HG03520 (cell line): ENCODE data around the gene ATP11A.
A peak's percentile ranks its signal among the peaks of the same experiment; 100 is the strongest.
"Not testable (repeated sequence)": the region's sequence is repeated elsewhere in the genome, so short reads cannot be mapped to it uniquely, and the experiment has no call there.

Source experiments
- ATAC-seq: cut with Tn5 transposase; IDR thresholded peaks from one replicate; pipeline ENCODE4 v1.9.1; 2021; ENCODE audit warnings: mild to moderate bottlenecking, moderate library complexity; ENCODE audit not compliant: unreplicated experiment

Gene ATP11A

DNA sequence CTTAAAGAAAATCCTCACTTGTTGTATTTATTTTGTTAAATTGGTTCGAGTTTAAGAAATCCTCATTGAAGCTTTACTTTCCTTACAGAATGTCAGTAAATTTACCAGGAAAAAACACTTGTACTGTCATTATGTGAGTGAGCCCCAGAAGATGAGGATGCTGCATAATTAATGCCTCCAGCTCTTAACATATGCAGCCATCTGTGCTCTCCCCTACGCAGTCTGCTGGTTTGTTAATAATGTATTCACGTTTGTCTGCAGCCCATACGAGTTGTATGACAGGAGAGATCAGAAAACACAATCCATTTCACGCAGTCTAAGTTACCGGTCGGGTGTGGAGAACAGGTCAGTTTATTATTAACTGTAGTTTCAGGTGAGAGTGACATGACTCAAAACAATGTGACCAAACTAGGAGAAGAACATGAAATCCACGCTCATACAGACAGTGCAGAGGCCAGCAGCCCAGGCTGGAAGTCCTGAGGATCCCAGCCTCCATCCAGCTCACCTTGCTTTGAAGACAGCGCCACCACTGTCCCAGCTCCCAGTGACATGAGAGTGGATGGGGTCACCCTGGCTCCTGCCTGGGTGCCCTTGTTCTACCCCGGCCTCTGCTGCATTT, 19.8 kb upstream of the ATP11A start:
- peak; percentile 75 for ATAC-seq

DNA sequence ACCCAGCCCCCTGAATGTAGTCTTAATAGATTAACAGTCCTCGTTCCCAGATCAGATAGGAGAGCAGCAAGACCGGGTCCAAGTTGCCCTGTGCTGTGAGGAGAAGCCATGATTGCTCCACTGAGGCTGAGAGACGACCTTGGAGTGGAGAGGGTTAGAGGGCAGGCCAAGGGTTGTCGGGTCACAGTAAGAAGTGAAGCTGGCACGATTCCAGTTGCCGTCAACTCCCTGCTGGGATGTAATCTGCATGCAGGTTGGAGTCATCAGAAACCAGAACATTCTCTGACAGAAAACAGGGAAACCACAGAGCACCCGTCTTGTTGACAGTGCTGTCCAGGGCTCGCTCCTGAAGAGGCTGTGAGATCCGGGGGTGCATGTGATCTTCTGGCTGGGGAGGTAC, 19.0 kb upstream of the ATP11A start:
- no peak for ATAC-seq

DNA sequence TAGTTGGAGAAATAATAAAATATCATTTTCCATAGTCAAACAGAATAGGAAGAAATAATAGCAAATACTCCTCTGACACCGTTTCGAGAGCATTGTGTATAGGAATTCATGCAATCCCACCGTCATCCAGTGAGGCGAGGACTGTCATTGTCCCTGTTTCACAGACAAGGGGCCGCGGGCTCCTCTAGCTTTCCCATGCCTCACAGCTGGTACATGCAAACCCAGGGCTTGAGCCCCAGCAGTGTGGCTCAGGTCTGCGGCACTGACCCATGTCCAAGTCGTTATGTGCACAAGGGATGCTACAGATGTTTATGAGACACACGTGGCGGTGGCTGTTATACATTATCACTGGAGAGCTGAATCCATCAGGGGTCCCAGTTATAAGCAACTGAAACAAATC, 18.5 kb upstream of the ATP11A start:
- no peak for ATAC-seq

DNA sequence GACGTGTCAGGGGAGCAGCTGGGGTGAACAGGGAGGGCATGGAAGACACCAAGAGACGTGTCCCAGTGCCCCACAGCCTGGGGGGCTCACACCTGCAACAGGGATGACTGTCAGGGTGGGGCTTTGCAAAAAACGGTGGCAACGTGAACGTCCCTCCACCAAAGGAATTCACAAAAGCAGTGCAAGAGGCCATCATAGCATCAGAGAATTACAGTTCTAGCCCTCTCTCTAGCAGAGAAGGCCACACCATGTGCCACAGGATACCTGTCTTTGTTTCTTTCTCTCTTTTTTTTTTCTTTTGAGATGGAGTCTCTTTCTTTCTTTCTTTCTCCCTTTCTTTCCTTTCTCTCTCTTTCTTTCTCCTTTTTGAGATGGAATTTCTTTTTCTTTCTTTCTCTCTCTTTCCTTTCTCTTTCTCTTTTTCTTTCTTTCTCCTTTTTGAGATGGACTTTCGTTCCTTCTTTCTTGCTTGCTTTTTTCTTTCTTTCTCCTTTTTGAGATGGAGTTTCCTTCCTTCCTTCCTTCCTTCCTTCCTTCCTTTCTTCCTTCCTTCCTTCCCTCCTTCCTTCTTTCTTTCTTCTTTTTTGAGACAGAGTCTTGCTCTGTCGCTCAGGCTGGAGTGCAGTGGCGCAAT, 17.1 kb upstream of the ATP11A start:
- ATAC-seq, result no peak

DNA sequence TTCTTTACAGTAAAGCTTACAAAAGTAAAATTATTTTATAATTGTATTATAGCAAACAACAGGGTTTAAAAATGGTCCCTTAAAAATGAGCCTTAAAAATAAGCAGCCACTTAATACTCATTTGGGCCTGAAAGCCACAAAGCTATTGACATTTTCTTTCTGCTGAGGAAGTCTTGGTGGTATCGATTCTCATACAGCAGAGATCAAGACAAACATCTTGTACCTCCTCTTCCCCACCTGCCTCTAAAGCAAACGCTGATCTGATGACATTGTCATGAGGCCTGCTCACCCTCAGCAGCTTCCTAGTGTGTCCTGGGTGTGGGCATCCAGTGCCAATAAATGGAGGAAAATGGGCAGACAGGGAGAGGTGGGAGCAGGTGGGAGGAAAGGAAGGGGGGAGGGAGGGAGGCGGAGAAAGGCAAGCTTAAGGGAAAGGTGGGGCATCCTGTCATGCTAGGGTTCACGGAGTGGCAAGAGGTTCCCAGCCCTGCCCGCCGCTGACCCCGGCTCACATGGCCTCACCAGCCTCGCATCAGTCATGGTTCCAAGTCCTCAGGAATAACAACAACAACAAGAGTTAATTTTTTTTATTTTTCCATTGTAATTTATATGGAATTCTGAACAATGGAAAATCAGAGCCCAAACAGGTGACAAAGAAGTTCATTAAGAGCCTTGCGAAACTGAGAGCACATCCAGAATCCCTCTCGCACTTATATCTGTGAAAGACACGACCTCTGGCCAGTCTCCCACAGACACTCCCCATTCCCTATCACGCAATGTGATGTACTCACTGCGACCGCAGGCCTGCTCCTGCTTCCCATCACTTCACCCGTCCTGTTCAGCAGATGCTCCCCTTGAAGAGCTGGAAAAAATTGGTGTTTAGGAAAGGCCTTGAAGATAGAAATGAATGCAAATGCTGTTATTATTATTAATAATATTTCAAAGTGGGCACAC, 15.1 kb upstream of the ATP11A start:
- peak; percentile 46 for ATAC-seq

DNA sequence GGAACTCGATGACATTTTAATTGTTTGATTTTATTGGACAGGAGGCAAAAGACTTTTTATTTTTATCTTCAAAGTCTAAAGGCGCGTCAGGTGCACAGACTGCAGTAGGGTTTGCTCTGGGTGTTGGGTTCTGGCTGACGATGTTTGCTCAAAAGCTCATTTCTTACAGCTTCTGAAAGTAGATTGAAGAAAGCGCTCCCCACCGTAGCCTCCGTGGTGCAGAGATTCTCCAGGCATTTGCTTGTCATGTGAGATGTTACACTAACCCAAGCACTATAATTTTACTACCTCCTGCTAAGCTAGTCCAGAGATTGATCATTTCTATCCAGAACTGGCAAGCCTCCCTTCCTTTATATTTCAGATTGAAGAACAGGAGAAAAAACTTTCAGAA, 14.5 kb upstream of the ATP11A start:
- ATAC-seq, result no peak

DNA sequence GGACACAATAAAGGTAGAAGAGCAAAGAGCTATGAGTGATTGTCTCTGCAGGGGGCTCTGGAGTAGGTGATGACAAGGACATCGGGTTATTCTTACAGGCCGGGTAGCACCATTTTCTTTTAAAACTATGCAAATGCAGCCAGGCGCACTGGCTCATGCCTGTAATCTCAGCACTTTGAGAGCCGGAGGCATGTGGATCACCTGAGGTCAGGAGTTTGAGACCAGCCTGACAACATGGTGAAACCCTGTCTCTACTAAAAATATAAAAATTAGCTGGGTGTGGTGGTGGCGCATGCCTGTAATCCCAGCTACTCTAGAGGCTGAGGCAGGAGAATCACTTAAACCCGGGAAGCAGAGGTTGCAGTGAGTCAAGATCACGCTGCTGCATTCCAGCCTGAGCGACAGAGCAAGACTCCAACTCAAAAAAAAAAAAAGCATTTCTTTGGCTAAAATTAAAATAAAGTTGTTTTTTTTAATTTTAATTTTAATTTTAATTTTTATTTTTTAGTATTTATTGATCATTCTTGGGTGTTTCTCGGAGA, 12.3 kb upstream of the ATP11A start:
- not testable (repeated sequence) for ATAC-seq

DNA sequence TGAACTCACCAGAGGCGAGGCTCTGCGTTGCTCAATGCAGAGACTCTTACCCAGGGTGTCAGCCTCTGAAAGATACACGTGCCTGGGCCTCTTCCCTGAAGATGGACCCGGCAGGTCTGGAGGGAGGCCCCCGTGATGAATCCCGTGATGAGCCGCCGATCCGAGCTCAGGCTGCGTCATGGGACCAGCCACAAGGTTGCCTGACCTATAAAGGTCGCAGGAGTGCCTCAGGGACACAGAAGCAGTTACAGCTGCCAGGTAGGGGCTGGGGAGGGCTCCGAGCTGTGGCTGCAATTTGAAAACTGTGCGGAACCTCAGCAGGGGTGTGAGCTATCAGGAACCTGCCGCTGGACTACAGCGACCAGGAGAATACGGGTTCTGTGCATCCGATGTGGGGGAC, 10.5 kb upstream of the ATP11A start:
- ATAC-seq, result no peak

DNA sequence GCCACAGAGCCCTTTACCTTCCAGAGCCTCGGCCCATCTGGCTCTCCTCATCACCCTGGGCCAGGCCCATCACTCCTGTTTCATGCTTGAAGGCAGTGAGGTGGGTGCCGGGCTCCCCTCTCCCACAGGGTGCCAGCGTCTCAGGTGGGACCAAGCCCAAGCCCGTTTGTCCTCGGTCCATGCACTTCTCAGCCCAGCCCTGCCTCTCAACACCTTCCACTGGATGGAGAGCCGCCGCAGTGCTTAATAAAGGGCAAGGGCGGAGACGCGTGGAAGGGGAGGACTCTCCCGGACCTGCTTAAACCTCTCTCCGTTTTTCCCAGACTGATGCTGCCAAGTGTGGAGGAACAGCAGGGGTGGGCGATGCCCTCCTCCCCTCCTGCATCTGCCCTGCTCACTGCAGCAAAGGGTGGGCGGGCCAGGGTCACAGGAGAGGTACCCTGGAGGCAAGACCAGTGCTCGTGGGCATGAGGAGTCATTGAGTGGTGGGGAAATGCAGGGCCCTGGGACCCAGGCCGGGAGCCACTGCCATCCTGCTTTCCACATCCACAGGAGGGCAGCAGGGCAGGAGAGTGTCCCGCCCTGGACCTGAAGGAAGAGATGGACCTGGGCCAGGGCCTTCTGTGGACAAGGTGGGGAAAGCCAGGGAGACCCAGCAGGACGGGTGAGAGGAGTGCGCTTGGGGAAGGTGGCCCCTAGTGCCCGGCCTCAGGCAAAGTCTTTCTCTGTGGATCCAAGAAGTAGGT, 9.7 kb upstream of the ATP11A start:
- no peak for ATAC-seq

DNA sequence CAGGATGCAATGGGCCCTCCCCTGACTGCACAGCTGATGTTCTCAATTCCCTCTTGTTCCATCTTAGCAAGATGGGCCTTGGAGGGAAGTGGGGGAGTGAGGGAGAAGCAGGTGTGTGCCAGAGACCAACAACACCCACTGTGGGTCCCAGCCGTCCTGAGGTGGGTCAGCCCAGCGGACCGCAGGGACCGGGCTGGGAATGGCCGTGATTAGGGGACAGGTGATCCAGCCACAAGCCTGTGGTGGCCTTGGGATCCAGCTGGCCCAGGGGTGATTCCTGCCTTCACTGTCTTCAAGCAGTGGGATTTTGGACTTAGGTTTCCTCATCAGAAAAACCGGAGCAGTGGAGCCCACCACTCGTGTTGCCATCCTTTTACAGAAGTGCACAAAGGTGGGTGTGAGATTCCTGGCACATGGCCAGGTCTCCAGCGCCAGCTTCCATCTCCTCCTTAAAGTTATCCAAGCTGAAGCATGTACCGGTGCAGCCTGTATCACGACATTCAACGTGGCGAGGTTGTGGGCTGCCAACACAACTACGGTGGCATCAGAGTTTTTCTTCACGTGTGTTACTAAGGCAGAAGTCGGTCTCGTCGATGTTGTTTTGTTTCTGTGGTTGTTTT, 9.0 kb upstream of the ATP11A start:
- no peak for ATAC-seq

DNA sequence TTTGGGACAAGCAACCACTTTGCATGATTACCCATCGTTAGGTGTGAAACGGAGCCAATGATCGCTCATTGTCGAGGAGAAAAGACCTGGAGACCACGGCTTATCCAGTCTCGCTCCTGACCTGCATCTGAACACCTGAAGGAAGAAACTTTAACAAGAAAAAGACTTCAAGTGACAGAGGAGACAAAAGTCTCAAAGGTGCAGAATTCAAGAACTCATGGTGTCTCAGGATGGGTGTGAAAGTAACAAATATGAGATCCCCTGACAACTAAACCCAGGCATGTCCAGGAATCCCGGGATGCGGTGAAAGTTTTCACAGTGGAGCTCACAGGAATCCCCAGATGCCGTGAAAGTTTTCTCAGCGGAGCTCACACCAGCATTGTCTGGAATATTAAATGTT, 6.3 kb upstream of the ATP11A start:
- no peak for ATAC-seq

DNA sequence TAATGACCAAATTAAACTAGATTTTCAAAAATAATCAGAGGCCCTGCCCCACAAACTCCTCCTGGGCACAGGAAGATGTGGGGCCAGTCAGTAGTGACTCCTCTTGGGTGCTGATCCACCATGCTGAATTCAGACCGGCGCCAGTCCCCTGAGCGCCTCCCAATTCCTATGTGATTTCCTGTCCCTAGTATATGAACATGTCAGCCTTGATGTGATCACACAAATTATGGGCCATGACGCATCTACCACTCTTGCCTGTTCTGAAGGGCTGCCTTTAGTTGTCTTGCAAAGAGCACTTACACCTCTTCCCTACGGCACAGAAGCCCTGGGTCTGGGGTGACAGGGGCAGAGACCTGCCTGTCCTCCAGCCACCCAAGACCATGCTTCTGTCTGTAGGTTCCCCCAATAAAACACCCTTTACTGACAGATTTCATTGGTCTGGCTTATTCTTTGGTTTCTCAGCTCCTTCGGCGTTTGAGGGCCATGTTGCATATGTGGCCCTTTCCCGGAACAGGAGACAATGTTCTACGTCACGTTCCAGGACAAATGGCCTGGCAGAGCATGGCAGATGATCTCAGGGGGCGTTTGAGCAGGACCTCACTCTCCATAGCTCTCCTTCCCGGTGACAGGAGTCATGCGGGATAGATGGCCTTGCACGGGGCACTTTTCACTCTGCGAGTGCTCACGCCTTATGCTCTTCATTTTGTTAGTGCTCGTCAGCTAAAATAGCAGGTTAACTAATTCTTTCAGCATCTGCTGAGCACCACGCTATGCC, 5.6 kb upstream of the ATP11A start:
- ATAC-seq, result no peak

DNA sequence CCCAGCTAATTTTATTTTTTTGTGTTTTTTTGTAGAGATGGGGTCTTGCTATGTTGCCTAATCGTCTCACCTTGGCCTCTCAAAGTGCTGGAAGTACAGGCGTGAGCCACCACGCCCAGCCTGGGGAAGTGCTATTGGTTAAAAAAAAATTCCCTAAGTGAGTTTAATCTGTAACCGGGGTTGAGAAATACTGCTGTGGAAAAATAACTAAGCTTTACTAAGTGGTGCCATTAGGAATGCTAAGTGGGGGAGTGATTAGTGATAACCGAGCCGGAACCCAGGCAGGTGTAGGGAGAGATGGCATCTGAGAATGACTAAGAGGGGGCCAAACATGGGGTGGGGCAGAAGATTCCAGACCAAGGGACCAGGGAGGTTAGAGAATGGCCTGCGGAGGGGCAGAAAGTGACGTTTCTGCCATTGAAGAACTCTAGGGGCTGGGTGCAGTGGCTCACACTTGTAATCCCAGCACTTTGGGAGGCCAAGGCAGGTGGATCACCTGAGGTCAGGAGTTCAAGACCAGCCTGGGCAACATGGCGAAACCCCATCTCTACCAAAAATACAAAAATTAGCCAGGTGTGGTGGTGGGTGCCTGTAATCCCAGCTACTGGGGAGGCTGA, 4.5 kb upstream of the ATP11A start:
- ATAC-seq, result not testable (repeated sequence)

DNA sequence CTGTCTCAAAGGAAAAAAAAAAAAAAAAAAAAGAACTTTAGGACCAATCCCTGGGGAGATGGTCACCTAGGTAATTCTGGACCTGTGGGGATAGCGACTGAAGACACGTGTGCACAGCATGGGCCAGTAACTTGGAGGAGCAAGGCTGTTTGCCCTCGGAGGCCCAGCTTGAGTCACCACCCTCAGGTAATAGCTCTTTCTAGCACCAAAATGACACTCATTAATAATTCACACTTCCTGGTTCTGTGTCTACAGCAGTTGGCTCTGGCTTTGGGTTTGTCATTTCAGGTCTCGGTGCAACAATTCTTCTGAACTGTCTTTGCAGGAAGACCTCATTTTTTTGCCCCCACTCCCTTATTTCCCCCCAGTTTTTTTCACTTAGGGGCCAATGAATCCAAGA, 3.9 kb upstream of the ATP11A start:
- ATAC-seq, result no peak

DNA sequence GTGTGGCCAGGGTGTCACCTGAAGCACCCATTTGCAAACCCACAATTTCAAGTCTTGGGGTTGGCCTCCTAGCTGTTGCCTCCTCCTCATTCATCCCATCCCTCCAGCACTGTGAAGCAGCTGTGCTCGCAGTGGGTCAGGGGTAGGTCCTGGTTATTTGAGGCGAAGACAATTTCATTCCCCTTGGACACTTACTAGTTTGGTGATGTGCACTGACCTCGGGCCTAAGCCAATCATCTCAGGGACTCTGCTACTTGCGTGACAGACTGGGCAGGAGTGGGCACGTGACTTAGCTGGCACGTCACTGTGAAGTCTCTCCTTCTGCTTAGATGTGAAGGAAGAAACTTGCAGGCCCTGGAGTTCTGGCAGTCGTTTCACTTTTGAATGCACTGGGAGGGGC, 3.5 kb upstream of the ATP11A start:
- no peak for ATAC-seq

DNA sequence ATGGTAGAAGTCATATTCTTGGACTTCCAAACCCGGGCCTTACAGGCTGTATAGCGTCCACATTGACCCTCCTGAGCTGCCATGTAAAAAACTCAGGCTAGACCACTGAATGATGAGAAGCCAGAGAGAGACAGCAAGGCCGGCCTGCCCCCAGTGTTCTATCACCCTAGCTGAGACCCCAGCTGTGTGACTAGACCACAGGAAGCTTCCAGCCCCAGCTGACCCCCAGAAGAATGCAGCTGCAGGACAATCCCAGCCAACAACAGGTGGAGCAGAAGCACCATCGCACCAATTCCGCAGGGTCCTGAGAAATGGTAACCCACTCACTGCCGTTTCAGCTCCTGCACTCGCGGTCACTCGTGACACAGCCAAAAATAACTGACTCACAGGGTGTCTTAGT, 2.9 kb upstream of the ATP11A start:
- ATAC-seq, result no peak

DNA sequence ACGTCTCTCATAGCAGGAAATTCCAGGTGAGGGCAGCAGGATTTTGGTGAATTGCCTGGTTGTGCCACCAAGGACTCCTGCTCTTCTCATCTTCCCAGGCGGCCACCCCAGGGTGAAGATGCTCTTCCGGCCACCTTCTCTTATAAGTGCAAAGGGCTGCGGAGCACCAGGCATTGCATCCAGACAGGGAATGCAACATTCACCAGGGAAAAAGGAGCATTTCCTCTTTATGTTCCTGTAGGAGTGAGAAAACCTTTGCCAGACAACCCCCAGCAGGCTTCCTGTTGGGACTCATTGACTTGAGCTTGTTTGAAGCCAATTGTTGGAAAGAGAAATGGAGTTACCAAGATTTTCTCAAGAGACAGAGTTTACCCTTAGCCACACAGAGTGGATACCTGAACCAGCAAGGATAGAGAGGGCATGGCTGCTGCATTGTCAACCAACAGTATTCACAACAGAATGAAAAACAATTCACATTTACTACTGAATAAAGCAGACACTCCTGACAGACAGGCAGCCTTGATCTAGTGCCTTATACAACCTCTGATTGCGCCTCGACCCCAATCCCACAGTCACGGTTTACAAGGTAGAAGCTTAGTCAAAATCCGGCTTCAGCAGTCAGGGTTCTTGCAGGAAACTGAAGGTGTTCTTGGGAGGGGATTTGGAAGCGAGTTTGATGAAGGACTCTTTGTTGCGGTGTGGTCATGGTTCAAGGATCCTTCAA, 1.8 kb upstream of the ATP11A start:
- ATAC-seq, result no peak

DNA sequence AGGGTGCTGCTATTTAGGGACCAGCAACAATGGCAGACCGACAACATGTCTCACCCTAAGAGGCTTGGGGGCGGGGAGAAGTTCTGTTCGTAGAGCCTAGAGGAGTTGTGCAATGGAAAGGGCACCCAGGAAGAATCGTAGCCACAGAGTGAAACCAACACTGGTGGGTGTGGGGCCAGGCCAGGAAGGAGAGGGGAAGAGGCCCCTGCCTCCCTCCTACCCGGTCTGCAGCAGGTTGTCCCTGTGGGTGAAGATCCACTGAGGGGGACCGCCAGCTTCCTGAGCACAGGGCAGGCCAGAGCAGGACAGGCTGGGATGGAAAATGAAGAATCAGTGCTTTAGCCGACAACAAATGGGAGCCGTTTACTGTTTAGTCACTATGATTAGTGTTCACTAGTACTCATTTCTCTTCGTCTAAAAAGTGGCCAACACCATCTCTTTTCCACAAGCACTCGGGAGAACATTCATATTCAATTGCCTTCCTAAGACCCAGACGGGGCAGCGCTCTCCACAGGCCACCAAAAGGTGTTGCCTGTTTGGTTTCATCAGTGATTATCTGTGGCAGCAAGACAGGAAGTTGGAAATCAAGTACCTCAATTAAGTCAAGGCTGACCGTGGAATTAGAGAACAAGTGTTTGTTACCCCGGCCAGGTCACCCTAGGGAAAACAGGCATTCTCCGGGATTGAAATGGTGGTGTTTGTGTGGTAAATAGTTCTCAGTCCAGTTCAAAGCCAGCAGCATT, 1.1 kb upstream of the ATP11A start:
- no peak for ATAC-seq
